GM19193 (cell line): Measurements from ENCODE around the gene AMN1.

Experiments used
- POLR2A ChIP-seq: IDR thresholded peaks from 4 replicates; pipeline ENCODE4 v1.6.1; 2011; ENCODE audit not compliant: insufficient read depth, insufficient read length; ENCODE audit errors: extremely low read depth

AMN1 gene

DNA sequence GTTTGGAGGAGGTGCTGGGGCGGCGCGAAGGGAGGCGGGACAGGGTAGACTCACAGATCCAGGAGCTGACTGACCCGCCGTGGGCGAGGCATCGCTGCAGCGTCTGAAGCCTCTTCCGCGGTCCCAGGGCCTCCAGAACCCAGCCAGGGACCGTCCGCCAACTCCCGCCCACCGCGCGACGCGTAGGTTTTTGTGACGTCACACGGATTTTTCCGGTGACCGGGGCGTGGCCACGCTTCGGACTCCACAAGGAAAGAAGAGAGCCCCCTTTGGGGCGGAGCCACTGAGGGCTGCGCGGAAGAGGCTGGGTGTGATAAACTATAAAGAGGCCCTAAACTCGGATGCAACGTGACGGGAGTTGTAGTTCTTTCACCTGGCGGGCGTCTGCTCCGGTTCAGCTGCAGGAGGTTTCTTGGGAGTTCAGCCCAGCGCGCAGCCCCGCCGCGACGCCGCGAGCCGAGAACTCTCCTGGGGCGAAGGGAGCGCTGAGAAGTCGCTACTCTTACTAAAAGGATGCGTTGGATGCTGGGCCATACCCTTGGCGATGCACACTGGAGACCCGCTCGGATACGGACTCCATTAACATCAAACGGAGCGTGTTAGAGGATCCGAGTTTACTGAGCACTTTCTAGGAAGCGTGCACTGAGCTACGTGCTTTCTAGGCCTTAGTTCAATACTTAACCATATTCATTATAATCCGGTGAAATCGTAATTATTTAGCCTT is at the start of gene AMN1:
Gene AMN1, minus strand, starts transcription at position 105 of the 724 bp plus-strand sequence. Its CDS starts 13 bp downstream, at position 92.
- peak; percentile 80 for TF ChIP-seq POLR2A

DNA sequence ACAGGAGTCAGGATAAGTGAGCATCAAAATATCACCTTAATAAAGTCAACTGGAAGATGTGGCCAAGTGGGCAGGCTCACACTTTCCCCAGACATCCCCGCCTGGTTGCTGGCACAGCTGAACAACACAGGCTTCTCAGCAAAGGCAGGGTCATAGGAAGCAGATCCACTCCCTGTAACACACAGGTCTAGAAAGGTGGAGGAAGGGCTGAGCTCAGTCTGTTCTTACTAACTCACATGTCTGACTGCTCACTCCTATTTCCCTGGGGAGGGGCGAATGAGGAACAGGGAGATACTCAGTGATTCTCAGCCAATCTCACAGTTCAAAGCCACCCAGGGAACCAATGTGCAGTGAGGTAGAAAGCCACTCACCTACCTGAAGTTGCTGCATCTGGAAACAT is 45.0 kb upstream of the AMN1 start:
- TF ChIP-seq POLR2A: no peak

GRCh38 chr12:31773223-31773750 is 44.5 kb upstream of the AMN1 start:
- no peak for TF ChIP-seq POLR2A

DNA sequence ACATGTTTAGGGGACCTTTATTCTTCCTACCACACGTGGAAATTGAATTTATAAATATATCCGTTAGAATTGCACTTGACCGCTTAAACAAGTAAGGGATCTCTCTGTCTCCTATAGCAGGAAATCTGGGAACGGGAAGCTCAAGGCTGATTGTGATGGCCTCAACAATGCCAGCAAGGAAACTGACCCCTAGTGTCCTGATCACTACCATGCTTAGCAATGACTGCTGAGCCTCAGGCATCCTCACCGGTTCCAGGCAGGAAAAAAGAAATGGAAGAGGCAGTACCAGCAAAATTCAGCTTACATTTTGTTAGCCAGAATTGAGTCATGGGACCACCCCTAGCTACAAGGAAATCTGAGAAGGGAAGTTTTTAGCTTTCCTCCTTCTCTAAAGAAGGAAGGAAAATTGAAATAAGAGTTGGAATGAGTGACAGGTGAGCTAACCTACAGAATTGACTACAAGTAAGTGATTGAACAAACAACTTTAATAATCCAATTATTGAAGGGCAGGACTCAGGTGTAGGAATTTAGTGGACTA is 43.9 kb upstream of the AMN1 start:
- no peak for TF ChIP-seq POLR2A

DNA sequence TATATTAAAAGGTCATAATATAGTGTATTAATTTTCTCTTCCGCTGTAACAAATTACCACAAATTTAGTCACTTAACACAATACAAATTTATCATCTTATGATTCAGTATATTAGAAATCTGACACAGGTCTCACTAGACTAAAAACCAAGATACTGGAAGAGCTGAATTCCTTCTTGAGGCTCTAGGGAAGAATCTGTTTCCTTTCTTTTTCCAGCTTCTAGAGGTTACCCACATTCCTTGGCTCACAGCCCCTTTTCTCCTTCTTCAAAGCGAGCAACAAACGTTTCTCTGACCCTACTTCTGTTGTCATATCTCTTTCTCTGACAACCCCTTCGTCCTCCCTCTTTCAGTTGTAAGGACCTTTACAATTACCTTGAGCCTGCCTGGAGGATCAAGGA is 43.4 kb upstream of the AMN1 start:
- no peak for TF ChIP-seq POLR2A

- TF ChIP-seq POLR2A: no peak
Measured at GRCh38 chr12:31768046-31768445, 39.2 kb upstream of the AMN1 start.

GRCh38 chr12:31765931-31766330 is 37.1 kb upstream of the AMN1 start:
- no peak for TF ChIP-seq POLR2A

DNA sequence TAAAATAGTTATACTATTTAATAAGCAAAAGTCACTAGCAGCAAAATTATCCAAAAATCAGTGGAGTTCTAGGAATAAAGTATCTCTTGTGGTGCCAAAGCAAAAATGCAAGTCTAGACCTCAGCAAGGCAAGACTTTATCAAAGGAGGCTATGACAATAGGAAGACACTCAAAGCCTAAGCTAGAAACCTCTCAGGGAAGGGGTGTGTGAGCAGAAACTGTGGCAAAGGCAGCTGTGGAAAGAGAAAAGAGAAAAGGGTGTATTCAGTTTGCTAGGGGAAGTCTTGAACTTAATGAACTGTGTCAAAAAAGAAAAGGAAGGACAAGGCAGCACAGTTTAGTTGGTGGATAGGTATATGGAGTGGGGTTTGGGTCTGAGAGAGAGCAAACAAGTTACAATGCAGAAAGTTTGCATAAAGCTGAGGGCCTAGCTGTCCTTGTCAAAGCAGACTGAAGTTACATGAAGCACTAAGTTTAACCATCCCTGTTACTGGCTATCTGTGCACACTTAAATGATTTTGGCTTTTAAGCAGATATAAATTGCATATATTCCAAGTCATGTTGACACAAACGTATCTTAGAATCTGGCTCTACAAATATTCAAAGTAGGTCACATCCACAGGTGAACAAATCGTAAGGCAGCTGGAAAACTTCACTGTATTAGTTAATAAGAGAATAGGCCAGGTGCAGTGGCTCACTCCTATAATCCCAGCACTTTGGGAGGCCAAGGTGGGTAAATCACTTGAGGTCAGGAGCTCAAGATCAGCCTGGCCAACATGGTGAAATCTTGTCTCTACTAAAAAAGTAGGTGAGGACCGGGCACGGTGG is 31.0 kb upstream of the AMN1 start:
- TF ChIP-seq POLR2A: no peak

- no peak for TF ChIP-seq POLR2A
Measured at GRCh38 chr12:31756977-31757420, 28.2 kb upstream of the AMN1 start.

DNA sequence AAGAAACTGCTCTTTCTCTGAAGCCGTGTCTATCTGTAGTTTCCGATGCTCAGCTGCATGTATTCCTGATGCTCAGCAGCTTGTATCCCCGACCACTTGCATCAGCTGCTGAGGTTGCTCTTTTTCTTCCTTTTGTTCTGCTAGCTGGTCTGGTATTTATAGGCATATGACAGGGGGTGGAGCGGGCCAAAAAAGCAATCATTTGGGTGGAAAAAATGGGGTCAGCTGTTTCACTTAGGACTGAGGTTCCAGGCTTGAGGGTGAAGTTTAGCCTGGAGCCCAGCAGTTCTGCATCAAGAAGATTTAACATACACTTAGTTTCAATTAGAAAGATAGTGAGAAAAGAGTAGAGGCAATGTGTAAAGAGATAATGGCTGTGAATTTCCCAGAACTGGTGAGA is 23.6 kb upstream of the AMN1 start:
- no peak for TF ChIP-seq POLR2A

GRCh38 chr12:31751085-31751484 is 22.3 kb upstream of the AMN1 start:
- TF ChIP-seq POLR2A: no peak

DNA sequence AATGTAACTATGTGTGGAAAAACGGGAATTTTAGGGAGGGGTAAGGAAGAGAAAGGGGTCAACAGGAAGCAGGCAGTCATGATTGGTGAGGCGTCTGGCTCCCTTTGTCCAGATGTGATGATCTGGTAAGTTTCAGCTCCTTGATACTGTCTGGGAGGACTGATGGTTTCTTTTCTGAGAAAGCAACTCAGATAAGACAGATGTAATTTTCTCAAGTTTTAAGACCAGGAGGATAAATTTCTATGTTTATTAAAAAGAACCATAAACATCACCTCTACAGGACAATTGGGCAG is 21.9 kb upstream of the AMN1 start:
- TF ChIP-seq POLR2A: no peak

GRCh38 chr12:31749024-31749704 is 20.3 kb upstream of the AMN1 start:
- TF ChIP-seq POLR2A: peak; percentile 69

- TF ChIP-seq POLR2A: no peak
Measured at GRCh38 chr12:31745242-31745641, 16.4 kb upstream of the AMN1 start.

DNA sequence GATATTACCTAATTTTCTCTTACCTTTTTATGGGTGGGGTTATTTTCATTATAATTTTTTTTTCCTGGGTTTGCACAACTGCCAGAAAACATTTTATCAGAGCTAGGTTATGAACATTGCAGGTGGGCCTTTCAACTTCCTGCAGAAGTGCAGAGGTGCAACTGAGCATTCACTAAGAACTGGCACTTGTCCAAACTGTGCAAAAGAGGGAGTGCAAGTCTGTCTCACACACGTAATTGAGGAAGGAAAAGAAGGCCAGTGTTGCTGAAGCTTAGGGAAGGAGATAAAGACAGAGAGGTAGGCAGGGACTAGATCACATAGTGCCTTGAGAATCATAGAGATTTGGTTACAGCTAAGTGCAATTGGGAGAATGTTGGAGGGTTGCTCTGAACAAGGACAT is 14.1 kb upstream of the AMN1 start:
- no peak for TF ChIP-seq POLR2A

- TF ChIP-seq POLR2A: no peak
Measured at GRCh38 chr12:31740628-31741027, 11.8 kb upstream of the AMN1 start.

GRCh38 chr12:31737763-31738162 is 8.9 kb upstream of the AMN1 start:
- no peak for TF ChIP-seq POLR2A
